Chondrocyte (in vitro differentiated cells): ENCODE results near the gene MGST2. TPM values are rescaled to one million over a fixed set of nuclear protein-coding genes. Genes with fewer than 3 reads are reported as not detected.
A peak's percentile ranks its signal among the peaks of the same experiment; 100 is the strongest.

Experiments
- DNase-seq: peaks from one replicate; pipeline ENCODE4 v3.0.0; 2021; ENCODE audit warnings: mixed read lengths, low spot score
- H3K27ac Mint-ChIP-seq: one replicate; pipeline ENCODE4 v1.8.0; 2021; ENCODE audit warnings: mild to moderate bottlenecking, moderate library complexity, mixed read lengths; ENCODE audit not compliant: unreplicated experiment
- H3K27me3 Mint-ChIP-seq: 2 replicates; pipeline ENCODE4 v1.8.0; 2021; ENCODE audit warnings: low read depth, mixed read lengths
- H3K36me3 Mint-ChIP-seq: 2 replicates; pipeline ENCODE4 v1.8.0; 2021; ENCODE audit warnings: low read depth, mixed read lengths
- H3K4me1 Mint-ChIP-seq: 2 replicates; pipeline ENCODE4 v1.8.0; 2021; ENCODE audit warnings: low read depth, mild to moderate bottlenecking, mixed read lengths
- H3K4me3 Mint-ChIP-seq: one replicate; pipeline ENCODE4 v1.8.0; 2021; ENCODE audit warnings: mild to moderate bottlenecking, moderate library complexity, mixed read lengths; ENCODE audit not compliant: unreplicated experiment
- H3K9me3 Mint-ChIP-seq: 2 replicates; pipeline ENCODE4 v1.8.0; 2021; ENCODE audit warnings: low read depth, mixed read lengths
- CTCF ChIP-seq: fragments of 200-600 bp; sonication (generic); IDR thresholded peaks from 2 replicates; pipeline ENCODE4 v1.5.0; 2021; ENCODE audit warnings: antibody characterized with exemption, mild to moderate bottlenecking, moderate library complexity
- total RNA-seq: library from RNA; stranded (reverse); gene quantifications from 3 replicates; pipeline ENCODE4 v1.2.1, GENCODE V29; 2021

MGST2 gene
- total RNA-seq, 1 donor from 2014 or later = 23.7 TPM

GRCh38 chr4:139660568-139661043 is 5.0 kb upstream of the MGST2 start:
- Mint-ChIP-seq H3K4me3 (no peak overlapping the region), H3K27me3 (no peaks in the 10 kb centered on the region), H3K4me1 (peaks cover 17% of the 10 kb centered on the region), H3K27ac (no peak overlapping the region), H3K36me3 (no peaks in the 10 kb centered on the region), H3K9me3 (no peaks in the 10 kb centered on the region)
- no peak for TF ChIP-seq CTCF
- no peak for DNase-seq

GRCh38 chr4:139663561-139664138 is 2.0 kb upstream of the MGST2 start:
- TF ChIP-seq CTCF = no peak
- Mint-ChIP-seq H3K27ac (no peak overlapping the region), H3K27me3 (no peaks in the 10 kb centered on the region), H3K4me1 (peaks cover 30% of the 10 kb centered on the region), H3K36me3 (no peaks in the 10 kb centered on the region), H3K4me3 (no peak overlapping the region), H3K9me3 (no peaks in the 10 kb centered on the region)
- no peak for DNase-seq

- TF ChIP-seq CTCF = no peak
- Mint-ChIP-seq H3K27me3 (no peaks in the 10 kb centered on the region), H3K4me1 (peaks cover 30% of the 10 kb centered on the region), H3K27ac (no peak overlapping the region), H3K36me3 (no peaks in the 10 kb centered on the region), H3K4me3 (no peak overlapping the region), H3K9me3 (no peaks in the 10 kb centered on the region)
- DNase-seq = no peak
These were observed 1.2 kb upstream of the MGST2 start for GRCh38 chr4:139664442-139664841.

GRCh38 chr4:139665079-139665689 is 435 bp upstream of the MGST2 start:
- no peaks in the 10 kb centered on the region for H3K27me3 Mint-ChIP-seq
- peaks cover 30% of the 10 kb centered on the region for H3K4me1 Mint-ChIP-seq
- TF ChIP-seq CTCF = no peak
- H3K9me3 Mint-ChIP-seq = no peaks in the 10 kb centered on the region
- no peaks in the 10 kb centered on the region for H3K36me3 Mint-ChIP-seq
- peak overlapping the region; percentile 80 for H3K4me3 Mint-ChIP-seq
- peak overlapping the region; percentile 97 for H3K27ac Mint-ChIP-seq
- DNase-seq = no peak

- peaks cover 2% of the 10 kb centered on the region for H3K36me3 Mint-ChIP-seq
- peaks cover 30% of the 10 kb centered on the region for H3K4me1 Mint-ChIP-seq
- no peaks in the 10 kb centered on the region for H3K27me3 Mint-ChIP-seq
- peak overlapping the region; percentile 97 for H3K27ac Mint-ChIP-seq
- H3K4me3 Mint-ChIP-seq = peak overlapping the region; percentile 80
- no peak for TF ChIP-seq CTCF
- no peaks in the 10 kb centered on the region for H3K9me3 Mint-ChIP-seq
- no peak for DNase-seq
These were observed 1.2 kb downstream of the MGST2 start for GRCh38 chr4:139666735-139667281.
